Measurements from ENCODE around the gene ZNRF2. TPM values are rescaled to one million over a fixed set of nuclear protein-coding genes. Genes with fewer than 3 reads are reported as not detected.
"Not testable (repeated sequence)": the region's sequence is repeated elsewhere in the genome, so short reads cannot be mapped to it uniquely, and the experiment has no call there.

ZNRF2 gene
- total RNA-seq, 1 donor: 5.8 TPM

DNA sequence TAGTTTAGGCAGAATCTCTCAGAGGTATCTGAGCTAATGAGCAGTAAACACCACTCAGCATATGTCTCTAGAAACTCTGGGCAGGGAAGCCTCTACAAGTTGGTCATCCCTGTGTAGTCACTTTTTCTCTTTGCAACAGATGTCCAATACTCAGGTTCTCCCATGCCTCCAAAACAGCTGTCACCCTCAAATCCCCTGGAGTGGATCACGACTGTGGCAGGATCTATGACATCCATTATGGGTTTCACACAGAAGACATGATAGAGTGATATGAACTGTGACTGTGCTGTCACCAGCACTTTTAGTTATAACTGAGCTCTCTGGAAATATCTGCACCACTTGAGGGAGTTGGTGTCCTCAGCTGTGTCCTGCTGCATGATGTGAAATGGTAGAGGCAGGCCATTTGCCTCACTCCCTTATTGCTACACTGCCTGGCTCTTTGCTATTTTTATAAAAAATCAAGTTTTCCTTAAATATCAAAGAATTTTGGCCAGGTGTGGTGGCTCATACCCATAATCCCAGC, 24.1 kb upstream of the ZNRF2 start:
- no peak for TF ChIP-seq CTCF (IDR thresholded peaks at IDR 0.05; ENCODE audit: insufficient read depth, low read length)
- no peak for DNase-seq (ENCODE audit: low read depth)
- no peak overlapping the region for H3K4me3 ChIP-seq (ENCODE audit: low read depth, low read length)

DNA sequence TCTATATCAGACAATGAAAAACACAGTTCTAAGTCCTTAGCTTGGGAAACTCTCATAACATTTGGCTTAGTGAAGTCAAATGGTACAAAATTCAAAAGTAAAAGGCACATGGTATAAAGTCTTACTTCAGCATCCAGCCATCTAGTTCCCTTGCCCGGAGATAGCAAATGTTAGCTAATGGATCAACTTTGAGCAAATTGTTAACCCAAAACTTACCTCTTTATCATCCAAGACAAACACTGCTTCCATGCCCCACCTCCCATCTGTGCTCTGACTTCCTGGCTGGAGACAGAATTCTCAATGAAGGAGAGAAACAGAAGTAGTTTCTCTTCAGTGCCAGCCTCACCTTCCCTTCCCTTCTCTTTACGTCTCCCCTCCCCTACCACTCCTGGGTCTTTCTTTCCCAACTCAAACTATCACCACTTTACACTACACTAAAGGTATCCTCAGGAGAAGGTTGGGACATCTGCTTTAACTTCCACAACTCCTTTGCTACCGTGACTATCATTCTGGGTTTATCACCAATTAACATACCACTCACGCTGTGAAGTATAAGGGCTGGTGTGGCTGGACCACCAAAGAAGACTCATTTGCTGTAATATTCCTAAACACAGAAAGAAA, 21.2 kb upstream of the ZNRF2 start:
- no peak for DNase-seq (ENCODE audit: low read depth)
- TF ChIP-seq CTCF (IDR thresholded peaks at IDR 0.05; ENCODE audit: insufficient read depth, low read length): no peak
- no peak overlapping the region for H3K4me3 ChIP-seq (ENCODE audit: low read depth, low read length)

DNA sequence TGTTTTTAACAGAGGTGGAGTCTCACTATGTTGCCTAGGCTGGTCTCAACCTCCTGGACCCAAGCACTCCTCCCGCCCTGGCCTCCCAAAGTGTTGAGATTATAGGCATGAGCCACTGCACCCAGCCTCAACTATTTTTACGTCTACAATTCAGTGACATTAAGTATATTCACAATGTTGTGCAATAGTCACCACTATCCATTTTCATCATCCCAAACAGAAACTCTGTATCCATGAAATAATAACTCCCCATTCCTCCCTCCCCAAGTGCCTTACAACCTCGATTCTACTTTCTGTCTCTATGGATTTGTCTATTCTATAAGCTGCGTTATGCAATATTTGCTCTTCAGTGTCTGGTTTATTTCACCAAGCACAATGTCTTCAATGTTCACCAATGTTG, 20.3 kb upstream of the ZNRF2 start:
- no peak for DNase-seq (ENCODE audit: low read depth)
- TF ChIP-seq CTCF (IDR thresholded peaks at IDR 0.05; ENCODE audit: insufficient read depth, low read length): no peak
- H3K4me3 ChIP-seq (ENCODE audit: low read depth, low read length): no peak overlapping the region

DNA sequence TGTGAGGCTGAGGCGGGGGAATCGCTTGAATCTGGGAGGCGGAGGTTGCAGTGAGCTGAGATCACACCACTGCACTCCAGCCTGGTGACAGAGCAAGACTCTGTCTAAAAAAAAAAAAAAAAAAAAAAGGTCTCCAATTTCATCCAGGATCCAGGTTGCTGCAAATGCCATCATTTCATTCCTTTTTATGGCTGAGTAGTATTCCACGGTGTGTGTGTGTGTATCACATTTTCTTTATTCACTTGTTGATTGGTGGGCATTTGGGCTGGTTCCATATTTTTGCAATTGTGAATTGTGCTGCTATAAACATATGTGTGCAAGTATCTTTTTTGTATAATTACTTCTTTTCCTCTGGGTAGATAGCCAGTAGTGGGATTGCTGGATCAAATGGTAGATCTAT, 19.2 kb upstream of the ZNRF2 start:
- not testable (repeated sequence) for H3K4me3 ChIP-seq (ENCODE audit: low read depth, low read length); DNase-seq (ENCODE audit: low read depth)

GRCh38 chr7:30266686-30267085, 17.7 kb upstream of the ZNRF2 start:
- no peak for DNase-seq (ENCODE audit: low read depth)
- no peak for TF ChIP-seq CTCF (IDR thresholded peaks at IDR 0.05; ENCODE audit: insufficient read depth, low read length)
- H3K4me3 ChIP-seq (ENCODE audit: low read depth, low read length): no peak overlapping the region

DNA sequence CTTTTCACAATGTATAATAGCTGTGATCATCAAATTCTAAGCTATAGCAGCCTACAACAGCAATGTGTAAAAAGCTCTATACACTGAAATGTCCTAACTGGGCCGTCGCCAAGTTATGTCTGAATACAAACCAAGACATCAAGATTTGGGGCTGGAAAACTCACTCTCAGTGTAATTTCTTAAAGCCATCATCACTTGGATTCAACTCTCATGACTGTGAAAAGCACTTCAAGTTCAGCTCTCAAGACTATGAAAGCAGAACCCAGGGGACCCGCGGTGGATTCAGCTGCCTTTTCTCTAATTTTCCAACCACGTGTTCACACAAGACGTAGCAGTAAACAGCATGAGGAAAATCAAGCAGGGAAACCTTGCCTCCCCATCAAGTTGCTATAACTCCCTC, 15.8 kb upstream of the ZNRF2 start:
- H3K4me3 ChIP-seq (ENCODE audit: low read depth, low read length): no peak overlapping the region
- no peak for DNase-seq (ENCODE audit: low read depth)
- no peak for TF ChIP-seq CTCF (IDR thresholded peaks at IDR 0.05; ENCODE audit: insufficient read depth, low read length)

DNA sequence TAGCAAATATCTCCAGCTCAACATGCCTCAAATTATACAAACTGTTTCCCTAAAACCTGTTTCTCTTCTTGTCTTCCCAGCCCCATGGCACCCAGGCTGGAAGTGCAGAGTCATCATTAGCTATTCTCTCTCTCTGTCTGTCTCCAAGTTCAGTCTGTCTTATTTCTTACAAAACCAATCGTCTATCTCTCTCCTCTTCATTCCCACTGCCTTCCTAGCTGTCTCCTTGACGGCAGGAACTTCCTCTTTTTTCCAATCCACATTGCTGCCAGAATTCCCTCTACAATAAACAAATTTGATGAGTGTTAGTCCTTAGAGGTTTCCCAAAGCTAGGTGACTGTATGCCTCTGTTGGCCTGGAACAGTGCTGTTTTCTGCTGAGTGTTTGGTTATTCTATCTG, 14.9 kb upstream of the ZNRF2 start:
- H3K4me3 ChIP-seq (ENCODE audit: low read depth, low read length): no peak overlapping the region
- no peak for DNase-seq (ENCODE audit: low read depth)
- TF ChIP-seq CTCF (IDR thresholded peaks at IDR 0.05; ENCODE audit: insufficient read depth, low read length): no peak

Measured in fibroblast of the aortic adventitia (primary cell).